Muscle layer of duodenum (tissue), 2 donors: ENCODE results near the gene GRAMD1B.
"Not testable (repeated sequence)": the region's sequence is repeated elsewhere in the genome, so short reads cannot be mapped to it uniquely, and the experiment has no call there.

Source experiments
- H3K27ac ChIP-seq: one replicate; pipeline ENCODE4 v1.7.0; 2013; ENCODE audit warnings: mild to moderate bottlenecking, low read length
- H3K27me3 ChIP-seq: one replicate; pipeline ENCODE4 v1.7.0; 2013; ENCODE audit warnings: low read depth, mild to moderate bottlenecking, control low read depth, low read length
- H3K36me3 ChIP-seq, 2 donors: one replicate each; pipeline ENCODE4 v1.7.0; 2013; ENCODE audit warnings: low read length in 2 of 2, control low read depth in 1 of 2, mild to moderate bottlenecking in 1 of 2; ENCODE audit not compliant: insufficient read depth in 2 of 2, control insufficient read depth in 1 of 2
- H3K4me1 ChIP-seq, 2 donors: one replicate each; pipeline ENCODE4 v1.7.0; 2013; ENCODE audit warnings: low read length in 2 of 2, mild to moderate bottlenecking in 2 of 2, control low read depth in 1 of 2, moderate library complexity in 1 of 2; ENCODE audit not compliant: insufficient read depth in 2 of 2, control insufficient read depth in 1 of 2
- H3K4me3 ChIP-seq, 2 donors: one replicate each; pipeline ENCODE4 v1.7.0; 2013; ENCODE audit warnings: low read length in 2 of 2, low read depth in 1 of 2, mild to moderate bottlenecking in 1 of 2
- H3K9me3 ChIP-seq, 2 donors: one replicate each; pipeline ENCODE4 v1.7.0; 2013; ENCODE audit warnings: low read length in 2 of 2, control low read depth in 1 of 2, mild to moderate bottlenecking in 1 of 2; ENCODE audit not compliant: control insufficient read depth in 1 of 2
- donor health status: healthy.

Gene GRAMD1B

GRCh38 chr11:123564221-123564620 is 134.2 kb downstream of the GRAMD1B start:
- peaks cover 11 to 30% of the 10 kb centered on the region in 2 donors for H3K4me1 ChIP-seq

GRCh38 chr11:123566852-123567251 is 136.8 kb downstream of the GRAMD1B start:
- Histone ChIP-seq H3K27ac (no peak overlapping the region), H3K27me3 (no peaks in the 10 kb centered on the region), H3K4me3 (no peak overlapping the region), H3K36me3 (no peaks in the 10 kb centered on the region), H3K9me3 (no peaks in the 10 kb centered on the region), H3K4me1 (peaks cover 0 to 6% of the 10 kb centered on the region in 2 donors)

More at GRCh38 chr11:123564221-123564620, 134.2 kb downstream of the GRAMD1B start:
- Histone ChIP-seq H3K4me3 (no peak overlapping the region), H3K9me3 (no peaks in the 10 kb centered on the region), H3K27me3 (no peaks in the 10 kb centered on the region), H3K27ac (no peak overlapping the region), H3K36me3 (no peaks in the 10 kb centered on the region)

- Histone ChIP-seq H3K9me3 (no peaks in the 10 kb centered on the region), H3K36me3 (no peaks in the 10 kb centered on the region), H3K27ac (no peak overlapping the region), H3K4me1 (peaks cover 0 to under 1% of the 10 kb centered on the region in 2 donors), H3K27me3 (no peaks in the 10 kb centered on the region), H3K4me3 (no peak overlapping the region)
These were observed 137.4 kb downstream of the GRAMD1B start for GRCh38 chr11:123567466-123567865.

GRCh38 chr11:123568367-123568870 is 138.3 kb downstream of the GRAMD1B start:
- H3K36me3 ChIP-seq = no peaks in the 10 kb centered on the region
- no peak overlapping the region for H3K27ac ChIP-seq
- no peaks in the 10 kb centered on the region for H3K9me3 ChIP-seq
- no peaks in the 10 kb centered on the region for H3K4me1 ChIP-seq
- H3K27me3 ChIP-seq = no peaks in the 10 kb centered on the region
- no peak overlapping the region for H3K4me3 ChIP-seq

GRCh38 chr11:123569393-123569792 is 139.3 kb downstream of the GRAMD1B start:
- no peaks in the 10 kb centered on the region for H3K4me1 ChIP-seq
- no peaks in the 10 kb centered on the region for H3K27me3 ChIP-seq
- no peak overlapping the region for H3K27ac ChIP-seq
- H3K36me3 ChIP-seq = no peaks in the 10 kb centered on the region
- H3K4me3 ChIP-seq = no peak overlapping the region
- H3K9me3 ChIP-seq = no peaks in the 10 kb centered on the region

- H3K27me3 ChIP-seq = no peaks in the 10 kb centered on the region
- no peak overlapping the region for H3K4me3 ChIP-seq
- no peaks in the 10 kb centered on the region for H3K4me1 ChIP-seq
- H3K27ac ChIP-seq = no peak overlapping the region
- H3K36me3 ChIP-seq = no peaks in the 10 kb centered on the region
- no peaks in the 10 kb centered on the region for H3K9me3 ChIP-seq
These were observed 141.0 kb downstream of the GRAMD1B start for GRCh38 chr11:123570939-123571580.

- H3K27ac ChIP-seq, H3K36me3 ChIP-seq, H3K4me1 ChIP-seq, H3K4me3 ChIP-seq, H3K9me3 ChIP-seq, H3K27me3 ChIP-seq: not testable (repeated sequence)
These were observed 142.7 kb downstream of the GRAMD1B start for GRCh38 chr11:123572791-123573190.

GRCh38 chr11:123573286-123573685 is 143.2 kb downstream of the GRAMD1B start:
- Histone ChIP-seq H3K4me1 (no peaks in the 10 kb centered on the region), H3K4me3 (no peak overlapping the region), H3K27ac (no peak overlapping the region), H3K36me3 (no peaks in the 10 kb centered on the region), H3K27me3 (no peaks in the 10 kb centered on the region), H3K9me3 (no peaks in the 10 kb centered on the region)

- H3K27me3 ChIP-seq = no peaks in the 10 kb centered on the region
- H3K4me3 ChIP-seq = no peak overlapping the region
- peaks cover 0 to 1% of the 10 kb centered on the region in 2 donors for H3K4me1 ChIP-seq
- H3K36me3 ChIP-seq = no peaks in the 10 kb centered on the region
- H3K9me3 ChIP-seq = no peaks in the 10 kb centered on the region
- no peak overlapping the region for H3K27ac ChIP-seq
These were observed 145.4 kb downstream of the GRAMD1B start for GRCh38 chr11:123575441-123575840.

- H3K4me1 ChIP-seq = peaks cover 0 to 5% of the 10 kb centered on the region in 2 donors
- H3K36me3 ChIP-seq = no peaks in the 10 kb centered on the region
- H3K27me3 ChIP-seq = no peaks in the 10 kb centered on the region
- H3K9me3 ChIP-seq = no peaks in the 10 kb centered on the region
- H3K4me3 ChIP-seq = no peak overlapping the region
- H3K27ac ChIP-seq = no peak overlapping the region
These were observed 146.0 kb downstream of the GRAMD1B start for GRCh38 chr11:123576082-123576481.

- Histone ChIP-seq H3K36me3 (no peaks in the 10 kb centered on the region), H3K4me3 (no peak overlapping the region), H3K4me1 (peaks cover 0 to 5% of the 10 kb centered on the region in 2 donors), H3K27ac (no peak overlapping the region), H3K9me3 (no peaks in the 10 kb centered on the region), H3K27me3 (no peaks in the 10 kb centered on the region)
These were observed 146.4 kb downstream of the GRAMD1B start for GRCh38 chr11:123576501-123576900.

GRCh38 chr11:123577081-123577598 is 147.1 kb downstream of the GRAMD1B start:
- Histone ChIP-seq H3K27ac (no peak overlapping the region), H3K36me3 (no peaks in the 10 kb centered on the region), H3K27me3 (no peaks in the 10 kb centered on the region), H3K9me3 (no peaks in the 10 kb centered on the region), H3K4me1 (peaks cover 0 to 5% of the 10 kb centered on the region in 2 donors), H3K4me3 (no peak overlapping the region)
